GM12878 (cell line): ENCODE data around the gene PPP1R13B. TPM values are rescaled to one million over a fixed set of nuclear protein-coding genes. Genes with fewer than 3 reads are reported as not detected.

Experiments used
- ATAC-seq: fragments of 200-7000 bp; cut with Tn5 transposase; 3 replicates; pipeline ENCODE4 v1.9.1; 2020; ENCODE audit warnings: mild to moderate bottlenecking, moderate library complexity
- BruUV-seq: library from RNA; stranded (reverse); fragments of 400-500 nt; replicated peaks from 2 replicates; lab custom pipeline; 2021; lab: Mats Ljungman, UMichigan
- CTCF ChIA-PET: fragments of 300-600 bp; sonication (Branson Sonifier 250); formaldehyde crosslinking; extraction: SDS; loops from one replicate; lab custom pipeline; 2021; ENCODE audit warnings: inconsistent platforms; lab: Yijun Ruan, JAX
- POLR2A ChIA-PET: fragments of 350-600 bp; formaldehyde crosslinking; extraction: SDS; loops from one replicate; lab custom pipeline; 2021; ENCODE audit warnings: inconsistent platforms; lab: Charles Lee
- RAD21 ChIA-PET: fragments of 300-600 bp; sonication (Branson Sonifier 250); formaldehyde crosslinking; loops from one replicate; lab custom pipeline; 2023; ENCODE audit warnings: antibody characterized with exemption; ENCODE audit not compliant: unreplicated experiment; lab: Charles Lee
- SMC1A ChIA-PET: fragments of 300-600 bp; sonication (Branson Sonifier 250); formaldehyde crosslinking; loops from one replicate; lab custom pipeline; 2023; ENCODE audit not compliant: unreplicated experiment, uncharacterized antibody; lab: Charles Lee
- DNase-seq: peaks from one replicate; pipeline ENCODE4 v3.0.0-alpha.2; 2011; ENCODE audit warnings: low read depth, low spot score
- FAIRE-seq: peaks from 3 replicates; lab custom pipeline; 2011; peaks lifted over from hg19 to GRCh38; lab: Jason Lieb, UNC
- H2AFZ ChIP-seq: 2 replicates; pipeline ENCODE4 v1.6.0; 2011; ENCODE audit warnings: low read depth, low read length, control low read depth; ENCODE audit not compliant: control insufficient read depth
- H3K27ac ChIP-seq: 2 replicates; pipeline ENCODE4 v1.5.1; 2011; ENCODE audit warnings: control low read depth; ENCODE audit not compliant: control insufficient read depth, insufficient read depth
- H3K27me3 ChIP-seq, 2 experiments: replicated peaks in 1 of 2; 2 replicates each; pipeline versions ENCODE4 v1.6.0 to v1.6.1; 2011; ENCODE audit warnings: low read length in 1 of 2; ENCODE audit not compliant: control insufficient read depth in 2 of 2, insufficient read depth in 2 of 2
- H3K36me3 ChIP-seq, 2 experiments: 2 replicates each; pipeline ENCODE4 v1.5.1; 2011; ENCODE audit warnings: low read length in 1 of 2; ENCODE audit not compliant: control insufficient read depth in 2 of 2, insufficient read depth in 2 of 2
- H3K4me1 ChIP-seq: 2 replicates; pipeline ENCODE4 v1.6.1; 2011; ENCODE audit warnings: mild to moderate bottlenecking, low read length, moderate library complexity, mixed read lengths; ENCODE audit not compliant: control insufficient read depth, insufficient read depth
- H3K4me2 ChIP-seq: 2 replicates; pipeline ENCODE4 v1.6.0; 2011; ENCODE audit warnings: control low read depth; ENCODE audit not compliant: control insufficient read depth, insufficient read depth
- H3K4me3 ChIP-seq: fragments of 200-600 bp; sonication (generic); 2 replicates; pipeline ENCODE4 v1.5.1; 2016
- H3K79me2 ChIP-seq: 2 replicates; pipeline ENCODE4 v1.6.0; 2011; ENCODE audit warnings: low read length; ENCODE audit not compliant: control insufficient read depth, insufficient read depth
- H3K9ac ChIP-seq: 2 replicates; pipeline ENCODE4 v1.8.0; 2011; ENCODE audit warnings: low read length, control low read depth, mixed read lengths; ENCODE audit not compliant: control insufficient read depth, insufficient read depth
- H3K9me3 ChIP-seq: replicated peaks from 3 replicates; pipeline ENCODE4 v1.5.1; 2011; ENCODE audit warnings: mild to moderate bottlenecking, low read length; ENCODE audit not compliant: control insufficient read depth, insufficient read depth
- H4K20me1 ChIP-seq: 2 replicates; pipeline ENCODE4 v1.6.0; 2011; ENCODE audit not compliant: control insufficient read depth, insufficient read depth
- ATF7 ChIP-seq: fragments of 450-650 bp; IDR thresholded peaks from 2 replicates; pipeline ENCODE4 v1.6.1; 2016; ENCODE audit warnings: low read depth, mild to moderate bottlenecking
- BCL11A ChIP-seq: IDR thresholded peaks from 2 replicates; pipeline ENCODE4 v1.6.1; 2011; ENCODE audit warnings: low read depth, low read length
- CBFB ChIP-seq: IDR thresholded peaks from 2 replicates; pipeline ENCODE4 v1.6.1; 2016; ENCODE audit warnings: antibody characterized with exemption, low read depth
- CTCF ChIP-seq, 3 experiments: IDR thresholded peaks in 2 of 3; conservative IDR thresholded peaks in 1 of 3; 2 replicates each; pipeline ENCODE4 v1.5.1; 2011; ENCODE audit warnings: low read depth in 3 of 3, low read length in 3 of 3, mild to moderate bottlenecking in 3 of 3, control low read depth in 2 of 3, moderate library complexity in 2 of 3, inconsistent platforms in 1 of 3, mixed read lengths in 1 of 3; ENCODE audit not compliant: control insufficient read depth in 2 of 3, insufficient read depth in 1 of 3; ENCODE audit errors: extremely low read depth in 1 of 3
- E2F4 ChIP-seq: IDR thresholded peaks from 2 replicates; pipeline ENCODE4 v1.6.1; 2012; ENCODE audit warnings: low read depth, low read length, improper control_type of control experiment
- FOXK2 ChIP-seq: fragments of 450-650 bp; IDR thresholded peaks from 2 replicates; pipeline ENCODE4 v1.6.1; 2017; ENCODE audit warnings: mild to moderate bottlenecking, moderate library complexity
- PAX8 ChIP-seq: fragments of 450-650 bp; IDR thresholded peaks from 2 replicates; pipeline ENCODE4 v1.6.1; 2017; ENCODE audit warnings: mild to moderate bottlenecking, moderate library complexity
- POU2F2 ChIP-seq: IDR thresholded peaks from 3 replicates; pipeline ENCODE4 v1.6.1; 2011; ENCODE audit warnings: low read depth, mild to moderate bottlenecking, low read length, borderline replicate concordance
- ZBED1 ChIP-seq: IDR thresholded peaks from 2 replicates; pipeline ENCODE4 v1.6.1; 2016; ENCODE audit warnings: borderline replicate concordance
- ZNF274 ChIP-seq: IDR thresholded peaks from one replicate; pipeline ENCODE4 v1.8.0; 2011; ENCODE audit not compliant: insufficient read length, insufficient read depth
- WGBS: methylation state at CpG from one replicate; pipeline ENCODE4 v1.1.6; 2016; ENCODE audit warnings: low lambda C conversion rate; ENCODE audit not compliant: insufficient replicate concordance, insufficient coverage; ENCODE audit errors: missing lambda C conversion rate; 5-methylcytosine and 5-hydroxymethylcytosine counted together
- in situ Hi-C: fragments of 300-500 bp; cut with MboI; formaldehyde crosslinking; loops from 9 replicates; pipeline ENCODE4 v1.14.3; 2018; ENCODE audit warnings: mixed read lengths
- intact Hi-C: fragments of 100-400 bp; cut with micrococcal nuclease; formaldehyde crosslinking; loops from one replicate; pipeline ENCODE4 v1.14.2; 2022; ENCODE audit not compliant: unreplicated experiment
- polyA plus RNA-seq, 11 experiments: library from polyadenylated mRNA; depleted of rRNA in 4 of 11; unstranded in 6 of 11; stranded (reverse) in 5 of 11; fragments of >200 nt; fragmentation: Nextera tagmentation in 4 of 11; fragmentation: Illumina TruSeq in 1 of 11; extraction: Ambion mirVana in 4 of 11; extraction: Trizol in 1 of 11; gene quantifications; 1 replicate in 1 of 11; 2 replicates in 10 of 11; pipeline versions ENCODE4 v1.2.1 to v1.2.3, GENCODE V29; 2011 to 2016; ENCODE audit warnings: inconsistent platforms in 2 of 11, missing spikeins in 2 of 11, low read depth in 1 of 11
- total RNA-seq, 4 experiments: library from RNA; depleted of rRNA in 3 of 4; stranded (reverse); fragments of >200 nt in 3 of 4; fragmentation: Illumina TruSeq in 1 of 4; extraction: Trizol in 1 of 4; gene quantifications; 2 replicates each; pipeline versions ENCODE4 v1.2.1 to v1.2.3, GENCODE V29; 2013 to 2021

Gene PPP1R13B
- total and polyA plus RNA-seq, 10 of the 15 experiments (the other 5 are each of a cell fraction or from before 2014, with no cell fraction given), result 0.16 to 8.1 (median 3.2) TPM

- TF ChIP-seq CTCF (IDR thresholded peaks at IDR 0.05 in 2 of 3, conservative IDR thresholded peaks at IDR 0.05 in 1 of 3; ENCODE audit: control insufficient read depth in 2 of 3, extremely low read depth in 1 of 3, insufficient read depth in 1 of 3, low read depth in 3 of 3, low read length in 3 of 3) (no peak), E2F4 (no peak), PAX8 (no peak), BCL11A (no peak), ATF7 (no peak), ZBED1 (no peak)
Measured at GRCh38 chr14:103886304-103887169, 39.2 kb upstream of the PPP1R13B start (continued).

GRCh38 chr14:103885509-103885932, 38.1 kb upstream of the PPP1R13B start:
- RAD21 ChIA-PET, result no interaction called here
- SMC1A ChIA-PET, result no interaction called here

More at GRCh38 chr14:103885509-103885932, 38.1 kb upstream of the PPP1R13B start:
- 36% methylated on average over 14 of the region's 14 CpGs for WGBS
- DNase-seq (no peak), FAIRE-seq (no peak), ATAC-seq (no peak)
- H3K79me2 ChIP-seq, result no peaks in the 10 kb centered on the region
- no peak overlapping the region for H3K9ac ChIP-seq
- ChIA-PET CTCF (no interaction called here), POLR2A (no interaction called here)
- peaks cover 0 to 2% of the 10 kb centered on the region in 2 experiments; a peak in 2 of 4 replicates for H3K27me3 ChIP-seq
- no peaks in the 10 kb centered on the region for H3K4me1 ChIP-seq
- no peaks in the 10 kb centered on the region for H4K20me1 ChIP-seq
- BruUV-seq, result no TSS peak
- no peak overlapping the region for H3K27ac ChIP-seq
- in situ Hi-C loops (no loop called here), intact Hi-C loops (no loop called here)
- H2AFZ ChIP-seq, result no peak overlapping the region
- H3K4me2 ChIP-seq, result no peak overlapping the region
- no peak overlapping the region for H3K4me3 ChIP-seq
- H3K9me3 ChIP-seq, result no peaks in the 10 kb centered on the region
- TF ChIP-seq FOXK2, result no peak
- TF ChIP-seq ZNF274, result no peak
- no peak for TF ChIP-seq POU2F2
- no peak for TF ChIP-seq CBFB
- H3K36me3 ChIP-seq, result no peaks in the 10 kb centered on the region
